Glutamatergic neuron (in vitro differentiated cells): ENCODE results near the gene FMN1. TPM values are rescaled to one million over a fixed set of nuclear protein-coding genes. Genes with fewer than 3 reads are reported as not detected.

ENCODE experiments used
- DNase-seq: peaks from one replicate; pipeline ENCODE4 v3.0.0; 2022
- H3K27ac Mint-ChIP-seq: one replicate; pipeline ENCODE4 v1.8.0; 2020; ENCODE audit warnings: mild to moderate bottlenecking, mixed read lengths, inconsistent platforms; ENCODE audit not compliant: unreplicated experiment
- H3K27me3 Mint-ChIP-seq: one replicate; pipeline ENCODE4 v1.8.0; 2020; ENCODE audit warnings: mild to moderate bottlenecking, moderate library complexity, mixed read lengths, inconsistent platforms; ENCODE audit not compliant: unreplicated experiment
- H3K36me3 Mint-ChIP-seq: one replicate; pipeline ENCODE4 v1.8.0; 2020; ENCODE audit warnings: mild to moderate bottlenecking, mixed read lengths, inconsistent platforms; ENCODE audit not compliant: unreplicated experiment
- H3K4me1 Mint-ChIP-seq: one replicate; pipeline ENCODE4 v1.8.0; 2020; ENCODE audit warnings: mild to moderate bottlenecking, low read depth, mixed read lengths, inconsistent platforms; ENCODE audit not compliant: unreplicated experiment
- H3K4me3 Mint-ChIP-seq: one replicate; pipeline ENCODE4 v1.8.0; 2020; ENCODE audit warnings: mild to moderate bottlenecking, mixed read lengths, inconsistent platforms; ENCODE audit not compliant: unreplicated experiment
- H3K9me3 Mint-ChIP-seq: one replicate; pipeline ENCODE4 v1.8.0; 2020; ENCODE audit warnings: mild to moderate bottlenecking, moderate library complexity, mixed read lengths, inconsistent platforms; ENCODE audit not compliant: unreplicated experiment
- CTCF ChIP-seq: fragments of 200-600 bp; sonication (generic); IDR thresholded peaks from one replicate; pipeline ENCODE4 v1.5.0; 2021; ENCODE audit not compliant: partially characterized antibody, unreplicated experiment
- total RNA-seq: library from RNA; stranded (reverse); fragmentation: NEBNext Ultra II Directional; extraction: Animal tissue kit (Norgen Biotek cat#: 25700); gene quantifications from one replicate; pipeline ENCODE4 v1.2.1, GENCODE V29; 2021; ENCODE audit not compliant: unreplicated experiment

Gene FMN1
- total RNA-seq, 1 donor from 2014 or later = 1.1 TPM

- Mint-ChIP-seq H3K9me3 (peaks cover 3% of the 10 kb centered on the region), H3K27me3 (no peaks in the 10 kb centered on the region)
- TF ChIP-seq CTCF = no peak
These were observed 259.4 kb downstream of the FMN1 start for GRCh38 chr15:32935139-32935538.

GRCh38 chr15:32933236-32933635, 261.3 kb downstream of the FMN1 start:
- Mint-ChIP-seq H3K9me3 (peaks cover 3% of the 10 kb centered on the region), H3K27ac (no peak overlapping the region), H3K27me3 (no peaks in the 10 kb centered on the region), H3K4me1 (no peaks in the 10 kb centered on the region), H3K4me3 (no peak overlapping the region), H3K36me3 (peaks cover 16% of the 10 kb centered on the region)
- no peak for TF ChIP-seq CTCF
- DNase-seq = no peak

More at GRCh38 chr15:32935139-32935538, 259.4 kb downstream of the FMN1 start:
- no peaks in the 10 kb centered on the region for H3K4me1 Mint-ChIP-seq
- H3K27ac Mint-ChIP-seq = no peak overlapping the region
- DNase-seq = no peak
- no peak overlapping the region for H3K4me3 Mint-ChIP-seq
- H3K36me3 Mint-ChIP-seq = peaks cover 16% of the 10 kb centered on the region

GRCh38 chr15:32928876-32929275, 265.6 kb downstream of the FMN1 start:
- no peaks in the 10 kb centered on the region for H3K4me1 Mint-ChIP-seq
- no peaks in the 10 kb centered on the region for H3K36me3 Mint-ChIP-seq
- H3K27ac Mint-ChIP-seq = no peak overlapping the region
- no peak for DNase-seq
- no peaks in the 10 kb centered on the region for H3K27me3 Mint-ChIP-seq
- no peak overlapping the region for H3K4me3 Mint-ChIP-seq
- peaks cover 1% of the 10 kb centered on the region for H3K9me3 Mint-ChIP-seq
- no peak for TF ChIP-seq CTCF

GRCh38 chr15:32927124-32927523, 267.4 kb downstream of the FMN1 start:
- H3K9me3 Mint-ChIP-seq = no peaks in the 10 kb centered on the region
- no peaks in the 10 kb centered on the region for H3K4me1 Mint-ChIP-seq
- H3K27ac Mint-ChIP-seq = no peak overlapping the region
- no peaks in the 10 kb centered on the region for H3K36me3 Mint-ChIP-seq
- no peaks in the 10 kb centered on the region for H3K27me3 Mint-ChIP-seq
- DNase-seq = no peak
- TF ChIP-seq CTCF = no peak
- no peak overlapping the region for H3K4me3 Mint-ChIP-seq

- H3K4me1 Mint-ChIP-seq = no peaks in the 10 kb centered on the region
- TF ChIP-seq CTCF = no peak
- DNase-seq = no peak
- H3K27ac Mint-ChIP-seq = no peak overlapping the region
- no peaks in the 10 kb centered on the region for H3K27me3 Mint-ChIP-seq
- no peak overlapping the region for H3K4me3 Mint-ChIP-seq
- H3K9me3 Mint-ChIP-seq = no peaks in the 10 kb centered on the region
- no peaks in the 10 kb centered on the region for H3K36me3 Mint-ChIP-seq
These were observed 271.3 kb downstream of the FMN1 start for GRCh38 chr15:32923176-32923575.
